OCI-LY1 (cell line): ENCODE data around the gene C16orf87.

Experiments
- CTCF ChIP-seq: fragments of 200-600 bp; sonication (generic), shearing (Covaris generic); IDR thresholded peaks from 2 replicates; pipeline ENCODE4 v1.5.1; 2017; ENCODE audit warnings: mild to moderate bottlenecking, antibody characterized with exemption, low read length, moderate library complexity, mixed read lengths
- EZH2 ChIP-seq: fragments of 200-600 bp; sonication (generic), shearing (Covaris generic); IDR thresholded peaks from 2 replicates; pipeline ENCODE4 v1.8.0; 2017; ENCODE audit warnings: borderline replicate concordance, mixed run types, mild to moderate bottlenecking, antibody characterized with exemption, low read length, moderate library complexity, mixed read lengths

GRCh38 chr16:46768809-46769208 is 62.2 kb downstream of the C16orf87 start:
- TF ChIP-seq CTCF = no peak
- TF ChIP-seq EZH2 = no peak
